ENCODE results near the gene WDFY4.

- TF ChIP-seq ZNF8 (CRISPR knock-in tag; IDR thresholded peaks at IDR 0.05): no peak
- TF ChIP-seq PPARA (CRISPR knock-in tag; IDR thresholded peaks at IDR 0.05; ENCODE audit: borderline replicate concordance): no peak
- no peak for TF ChIP-seq POU6F1 (CRISPR knock-in tag; IDR thresholded peaks at IDR 0.05; ENCODE audit: borderline replicate concordance, low read depth)
- no peak for TF ChIP-seq CSRNP3 (CRISPR knock-in tag; IDR thresholded peaks at IDR 0.05)
- no peak for TF ChIP-seq ZFP30 (CRISPR knock-in tag; IDR thresholded peaks at IDR 0.05)
- no peak for TF ChIP-seq ISL1 (CRISPR knock-in tag; IDR thresholded peaks at IDR 0.05)
- TF ChIP-seq ZNF70 (CRISPR knock-in tag; IDR thresholded peaks at IDR 0.05): no peak
- no peak for TF ChIP-seq ZNF565 (CRISPR knock-in tag; conservative IDR thresholded peaks at IDR 0.05; ENCODE audit: low read depth)
- TF ChIP-seq PATZ1 (CRISPR knock-in tag; IDR thresholded peaks at IDR 0.05; ENCODE audit: borderline replicate concordance): no peak
- TF ChIP-seq RARB (CRISPR knock-in tag; IDR thresholded peaks at IDR 0.05): no peak
- TF ChIP-seq SNAI2 (CRISPR knock-in tag; IDR thresholded peaks at IDR 0.05): no peak
- TF ChIP-seq ARNTL (CRISPR knock-in tag; IDR thresholded peaks at IDR 0.05; ENCODE audit: borderline replicate concordance, low read depth): no peak
- no peak for TF ChIP-seq TOX (CRISPR knock-in tag; IDR thresholded peaks at IDR 0.05; ENCODE audit: borderline replicate concordance)
These were observed 20.8 kb downstream of the WDFY4 start for GRCh38 chr10:48705401-48705938.
